Lung (tissue), 12 donors: ENCODE results near the gene SNX20. TPM values are rescaled to one million over a fixed set of nuclear protein-coding genes. Genes with fewer than 3 reads are reported as not detected.

ENCODE experiments used
- ATAC-seq: fragments of 200-7000 bp; cut with Tn5 transposase; one replicate; pipeline ENCODE4 v1.9.1; 2020; ENCODE audit warnings: moderate number of reproducible peaks; ENCODE audit not compliant: insufficient read depth, low FRiP score
- DNase-seq, 3 donors: peaks; one replicate each; pipeline ENCODE4 v3.0.0-alpha.2; 2013 to 2017
- H3K27ac ChIP-seq, 2 donors: one replicate each; pipeline ENCODE4 v1.5.1; 2013; ENCODE audit warnings: mild to moderate bottlenecking in 2 of 2, moderate library complexity in 2 of 2, control low read depth in 1 of 2, inconsistent platforms in 1 of 2, low read depth in 1 of 2, low read length in 1 of 2
- H3K27me3 ChIP-seq, 3 donors: one replicate each; pipeline ENCODE4 v1.5.1; 2013; ENCODE audit warnings: low read length in 2 of 3; ENCODE audit not compliant: control insufficient read depth in 3 of 3, insufficient read depth in 3 of 3
- H3K36me3 ChIP-seq, 4 donors: one replicate each; pipeline ENCODE4 v1.5.1; 2013; ENCODE audit warnings: low read length in 4 of 4, mild to moderate bottlenecking in 1 of 4, moderate library complexity in 1 of 4; ENCODE audit not compliant: control insufficient read depth in 4 of 4, insufficient read depth in 4 of 4
- H3K4me1 ChIP-seq, 5 donors: one replicate each; pipeline ENCODE4 v1.5.1; 2013; ENCODE audit warnings: low read length in 5 of 5, mild to moderate bottlenecking in 2 of 5, moderate library complexity in 1 of 5; ENCODE audit not compliant: control insufficient read depth in 5 of 5, insufficient read depth in 5 of 5
- H3K4me3 ChIP-seq: one replicate; pipeline ENCODE4 v1.5.1; 2013; ENCODE audit warnings: mild to moderate bottlenecking, control low read depth, moderate library complexity
- H3K9ac ChIP-seq, 2 donors: one replicate each; pipeline ENCODE4 v1.5.1; 2013; ENCODE audit warnings: low read length in 2 of 2, control low read depth in 1 of 2; ENCODE audit not compliant: insufficient read depth in 1 of 2
- H3K9me3 ChIP-seq, 4 donors: one replicate each; pipeline ENCODE4 v1.5.1; 2013; ENCODE audit warnings: low read length in 3 of 4, mild to moderate bottlenecking in 1 of 4, moderate library complexity in 1 of 4; ENCODE audit not compliant: control insufficient read depth in 4 of 4, insufficient read depth in 3 of 4
- WGBS, 2 donors: extraction: QIAGEN DNeasy Blood & Tissue Kit; methylation state at CpG; one replicate each; pipeline ENCODE4 v1.1.7; 2013; 5-methylcytosine and 5-hydroxymethylcytosine counted together
- polyA plus RNA-seq, 2 donors: library from polyadenylated mRNA; stranded (reverse); fragments of 200-250 nt; gene quantifications; one replicate each; pipeline ENCODE4 v1.2.1, GENCODE V29; 2013
- total RNA-seq, 2 donors: library from RNA; depleted of rRNA in 1 of 2; stranded (reverse); fragments of >200 nt in 1 of 2; gene quantifications; one replicate each; pipeline ENCODE4 v1.2.1, GENCODE V29; 2014 to 2021
- TF ChIP-seq, protein P1 (sequence below): IDR thresholded peaks from 2 replicates; pipeline ENCODE4 v1.5.1; 2012; ENCODE audit warnings: mild to moderate bottlenecking; ENCODE audit errors: control extremely low read depth, extremely low read depth
- donor health status: control.
- donor health status: control.
- donor health status: Bipolar disorder and iron deficiency.
- donor health status: healthy.
- donor health status: DM: yes; HTN: yes; CAD: no.

Gene SNX20
- total and polyA plus RNA-seq, 4 donors: 3.1 to 14.9 (median 9.5) TPM

DNA sequence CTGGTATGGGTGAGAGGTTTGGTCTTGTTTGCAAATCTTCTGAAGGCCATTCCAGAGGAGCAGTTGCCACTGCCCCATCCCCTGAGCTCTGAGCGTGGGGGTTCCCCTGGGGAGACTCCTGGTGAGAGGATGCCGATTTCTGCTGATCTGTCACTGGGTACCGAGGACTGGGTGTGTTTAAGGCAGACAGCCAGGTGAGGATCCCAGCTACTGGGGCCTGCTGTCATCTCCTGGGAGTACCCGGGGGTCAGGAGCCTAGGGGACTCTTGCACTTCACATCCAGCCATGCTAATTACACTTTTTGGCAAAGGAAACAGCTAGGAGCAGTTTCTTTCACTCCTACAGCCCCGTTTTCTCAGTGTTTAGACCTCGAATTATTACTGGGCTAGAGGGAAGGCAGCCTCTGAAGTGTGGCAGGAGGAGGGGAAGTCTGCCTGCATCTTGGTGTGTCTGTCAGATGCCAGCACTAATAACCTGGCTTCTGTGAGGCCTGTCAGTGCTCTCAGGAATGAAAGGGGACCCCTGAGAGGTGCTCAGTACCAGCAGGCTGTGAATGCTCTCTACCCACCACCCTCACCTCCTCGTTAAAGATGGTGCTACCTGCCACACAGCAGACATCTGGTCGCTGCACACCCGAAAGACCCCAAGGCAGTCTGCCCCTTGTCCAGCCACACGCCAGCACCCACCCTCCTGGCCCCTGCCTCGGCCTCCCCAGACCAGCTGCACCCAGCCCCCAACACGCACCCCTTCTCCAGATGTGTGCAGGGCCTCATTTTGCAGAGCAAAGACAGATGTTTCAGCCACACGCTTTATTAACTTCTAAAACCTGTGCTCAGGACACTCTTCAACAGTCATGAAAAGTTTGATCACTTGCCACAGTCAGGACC, 43.2 kb downstream of the SNX20 start:
- 85% methylated on average over 13 of the region's 13 CpGs for WGBS, 2 donors
- no peak for DNase-seq
- Histone ChIP-seq H3K27ac (no peak overlapping the region), H3K27me3 (no peaks in the 10 kb centered on the region), H3K4me1 (peaks cover 0 to 10% (median 0%) of the 10 kb centered on the region in 5 donors), H3K36me3 (peaks cover 0 to 18% (median 6%) of the 10 kb centered on the region in 4 donors), H3K9me3 (peaks cover 0 to 3% (median 0%) of the 10 kb centered on the region in 4 donors), H3K9ac (no peak overlapping the region), H3K4me3 (no peak overlapping the region)
- no peak for ATAC-seq
- TF ChIP-seq, protein P1, sequence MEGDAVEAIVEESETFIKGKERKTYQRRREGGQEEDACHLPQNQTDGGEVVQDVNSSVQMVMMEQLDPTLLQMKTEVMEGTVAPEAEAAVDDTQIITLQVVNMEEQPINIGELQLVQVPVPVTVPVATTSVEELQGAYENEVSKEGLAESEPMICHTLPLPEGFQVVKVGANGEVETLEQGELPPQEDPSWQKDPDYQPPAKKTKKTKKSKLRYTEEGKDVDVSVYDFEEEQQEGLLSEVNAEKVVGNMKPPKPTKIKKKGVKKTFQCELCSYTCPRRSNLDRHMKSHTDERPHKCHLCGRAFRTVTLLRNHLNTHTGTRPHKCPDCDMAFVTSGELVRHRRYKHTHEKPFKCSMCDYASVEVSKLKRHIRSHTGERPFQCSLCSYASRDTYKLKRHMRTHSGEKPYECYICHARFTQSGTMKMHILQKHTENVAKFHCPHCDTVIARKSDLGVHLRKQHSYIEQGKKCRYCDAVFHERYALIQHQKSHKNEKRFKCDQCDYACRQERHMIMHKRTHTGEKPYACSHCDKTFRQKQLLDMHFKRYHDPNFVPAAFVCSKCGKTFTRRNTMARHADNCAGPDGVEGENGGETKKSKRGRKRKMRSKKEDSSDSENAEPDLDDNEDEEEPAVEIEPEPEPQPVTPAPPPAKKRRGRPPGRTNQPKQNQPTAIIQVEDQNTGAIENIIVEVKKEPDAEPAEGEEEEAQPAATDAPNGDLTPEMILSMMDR: no peak

DNA sequence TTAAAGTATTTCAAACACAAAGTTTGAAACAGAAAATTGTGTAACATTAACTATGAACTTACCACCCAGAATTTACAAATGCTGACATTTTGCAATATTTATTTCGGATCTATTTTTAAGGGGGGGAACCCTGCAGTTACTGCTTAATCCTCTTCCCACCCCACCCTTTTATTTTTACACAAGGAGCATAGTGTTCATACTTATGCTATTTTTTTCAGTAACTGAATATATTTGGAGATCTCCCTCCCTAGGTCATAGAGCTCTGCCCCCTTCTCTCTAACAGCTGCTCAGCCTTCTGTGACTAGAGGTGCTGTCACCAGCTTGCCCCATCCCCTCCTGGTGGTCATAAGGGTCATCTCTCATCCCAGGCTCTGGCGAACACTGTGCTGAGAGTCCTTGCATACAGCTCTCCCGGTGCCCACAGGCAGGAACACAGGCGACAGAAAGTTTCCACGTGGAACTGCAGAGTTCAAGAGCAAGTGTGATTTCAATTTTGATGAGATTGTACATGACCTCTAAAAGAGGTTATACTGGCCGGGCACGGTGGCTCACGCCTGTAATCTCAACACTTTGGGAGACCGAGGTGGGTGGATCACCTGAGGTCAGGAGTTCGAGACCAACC, 44.2 kb downstream of the SNX20 start:
- DNase-seq (no peak), ATAC-seq (no peak)
- Histone ChIP-seq H3K4me1 (peaks cover 0 to 10% (median 0%) of the 10 kb centered on the region in 5 donors), H3K27me3 (no peaks in the 10 kb centered on the region), H3K36me3 (peaks cover 0 to 24% (median 10%) of the 10 kb centered on the region in 4 donors), H3K27ac (no peak overlapping the region), H3K4me3 (no peak overlapping the region), H3K9ac (no peak overlapping the region), H3K9me3 (peaks cover 0 to 3% (median 0%) of the 10 kb centered on the region in 4 donors)
- TF ChIP-seq, protein P1: no peak
- WGBS, 2 donors: 90% methylated on average over 10 of the region's 10 CpGs

DNA sequence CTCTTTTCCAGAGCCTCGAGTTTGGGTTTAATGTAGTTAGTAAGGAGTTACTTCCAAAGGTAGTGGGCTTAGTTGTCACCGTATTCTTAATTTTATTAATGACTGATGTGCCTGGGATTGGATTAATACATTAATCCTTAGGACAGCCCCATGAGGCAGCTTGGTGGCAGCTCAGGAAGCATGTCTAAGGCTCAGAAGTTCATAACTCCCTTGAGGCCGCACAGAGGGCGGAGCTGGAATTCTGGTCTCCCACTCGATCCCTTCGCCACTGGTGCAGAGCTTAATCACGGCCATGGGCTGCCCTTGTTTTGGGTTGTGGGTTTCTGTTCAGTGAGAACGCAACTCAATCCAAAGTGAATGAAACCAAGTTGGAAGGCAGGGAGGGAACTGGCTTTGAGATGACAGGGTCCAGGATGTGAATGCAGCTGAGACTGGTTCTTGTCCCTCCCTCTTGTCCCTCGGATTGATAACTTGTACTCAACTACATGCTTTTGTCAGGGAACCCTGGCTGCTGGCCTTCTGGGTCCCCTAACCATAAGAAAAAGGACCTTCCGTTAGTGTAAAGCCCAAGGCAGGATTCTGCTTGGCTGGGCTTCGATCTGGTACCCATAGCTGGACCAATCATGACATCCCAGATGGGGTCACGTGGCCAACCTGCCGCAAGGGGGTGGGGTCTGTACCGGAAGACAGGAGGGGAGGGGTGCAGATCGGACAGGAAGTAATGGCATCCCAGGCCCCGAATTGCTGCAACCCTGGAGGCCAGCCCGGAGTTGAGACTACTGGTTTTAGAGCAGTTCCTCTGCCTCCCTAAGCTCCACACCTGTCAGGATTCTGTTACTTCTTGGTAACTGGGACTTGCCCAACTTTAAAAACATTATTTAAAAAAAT, 45.4 kb downstream of the SNX20 start:
- Histone ChIP-seq H3K4me1 (peaks cover 0 to 10% (median 0%) of the 10 kb centered on the region in 5 donors), H3K4me3 (no peak overlapping the region), H3K9me3 (no peaks in the 10 kb centered on the region), H3K9ac (no peak overlapping the region), H3K36me3 (peaks cover 0 to 35% (median 13%) of the 10 kb centered on the region in 4 donors), H3K27ac (no peak overlapping the region), H3K27me3 (no peaks in the 10 kb centered on the region)
- ATAC-seq: no peak
- DNase-seq: no peak
- TF ChIP-seq, protein P1: no peak
- WGBS, 2 donors: 66 to 67% methylated on average over 17 of the region's 17 CpGs
